C4-2B (cell line): ENCODE measurements around the gene SGMS1.
"Not testable (repeated sequence)": the region's sequence is repeated elsewhere in the genome, so short reads cannot be mapped to it uniquely, and the experiment has no call there.

ENCODE experiments used
- H3K27ac ChIP-seq: fragments of 450-650 bp; 2 replicates; pipeline ENCODE4 v1.5.1; 2017
- CTCF ChIP-seq: fragments of 450-650 bp; conservative IDR thresholded peaks from 2 replicates; pipeline ENCODE4 v1.5.1; 2017; ENCODE audit warnings: mild to moderate bottlenecking
- ZFX ChIP-seq: fragments of 450-650 bp; IDR thresholded peaks from 2 replicates; pipeline ENCODE4 v1.6.1; 2017

The SGMS1 gene

GRCh38 chr10:50501478-50501877, 122.3 kb downstream of the SGMS1 start:
- no peak for TF ChIP-seq ZFX
- no peak for TF ChIP-seq CTCF

GRCh38 chr10:50498465-50498864, 125.3 kb downstream of the SGMS1 start:
- no peak overlapping the region for H3K27ac ChIP-seq
- TF ChIP-seq ZFX (no peak), CTCF (no peak)

More at GRCh38 chr10:50501478-50501877, 122.3 kb downstream of the SGMS1 start:
- no peak overlapping the region for H3K27ac ChIP-seq

- H3K27ac ChIP-seq, result no peak overlapping the region
- TF ChIP-seq ZFX (no peak), CTCF (no peak)
These were observed 126.0 kb downstream of the SGMS1 start for GRCh38 chr10:50497758-50498157.

GRCh38 chr10:50496228-50496627, 127.5 kb downstream of the SGMS1 start:
- no peak overlapping the region for H3K27ac ChIP-seq
- TF ChIP-seq ZFX (no peak), CTCF (no peak)

GRCh38 chr10:50490241-50490640, 133.5 kb downstream of the SGMS1 start:
- no peak overlapping the region for H3K27ac ChIP-seq
- TF ChIP-seq ZFX (no peak), CTCF (no peak)

GRCh38 chr10:50484550-50484949, 139.2 kb downstream of the SGMS1 start:
- H3K27ac ChIP-seq, result not testable (repeated sequence)

- H3K27ac ChIP-seq, result no peak overlapping the region
- TF ChIP-seq ZFX (no peak), CTCF (no peak)
These were observed 143.4 kb downstream of the SGMS1 start for GRCh38 chr10:50480054-50481007.
